Measurements from ENCODE around the gene ZNF664. TPM values are rescaled to one million over a fixed set of nuclear protein-coding genes. Genes with fewer than 3 reads are reported as not detected.

The ZNF664 gene
- total and polyA plus RNA-seq, 2 of the 4 experiments (the other 2 are of a cell fraction) = 29.9 to 32.6 TPM

DNA sequence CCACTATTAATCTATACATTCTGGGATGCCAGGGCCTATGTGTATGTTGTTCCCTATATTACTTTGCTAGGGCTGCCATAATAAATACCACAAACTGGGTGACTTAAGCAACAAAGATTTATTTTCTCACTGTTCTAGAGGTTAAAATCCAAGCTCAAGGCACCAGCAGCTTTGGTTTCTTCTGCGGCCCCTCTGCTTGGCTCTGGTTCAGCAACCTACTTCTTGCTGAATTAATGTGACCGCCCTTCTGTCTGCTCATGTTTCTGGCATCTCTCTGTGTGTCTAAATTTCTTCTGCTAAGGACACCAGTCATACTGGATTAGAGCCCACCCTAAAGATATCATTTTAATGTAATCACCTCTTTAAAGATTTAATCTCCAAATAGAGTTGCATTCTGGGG lies 84.7 kb downstream of the ZNF664 start:
- intact Hi-C loops (cut with micrococcal nuclease) = no loop called here
- POLR2A ChIA-PET (ENCODE audit: unreplicated experiment) = no interaction called here
- ATAC-seq (ENCODE audit: low read depth) (no peak), DNase-seq (no peak)
- no peak overlapping the region for H4K8ac ChIP-seq (ENCODE audit: low read depth in 2 of 2, low read length in 2 of 2)
- dilution Hi-C loops (cut with HindIII; ENCODE audit: low sequenced_read_pairs, unreplicated experiment) = no loop called here
- H3K14ac ChIP-seq (replicated peaks; ENCODE audit: low read depth, low read length) = no peak overlapping the region
- H2AFZ ChIP-seq (replicated peaks; ENCODE audit: low read length, poor library complexity) = no peak overlapping the region
- no peak overlapping the region for H3K4me3 ChIP-seq (ENCODE audit: insufficient read depth, low read depth, low read length)
- no peaks in the 10 kb centered on the region for H3K4me1 ChIP-seq (ENCODE audit: control insufficient read depth, insufficient read depth, low read length)
- no peak overlapping the region for H3K23ac ChIP-seq (ENCODE audit: low read depth, low read length)
- no peak overlapping the region for H3K4me2 ChIP-seq (ENCODE audit: low read depth, low read length)
- no peaks in the 10 kb centered on the region for H3K36me3 ChIP-seq (ENCODE audit: control insufficient read depth, insufficient read depth, low read length)
- H3K9me3 ChIP-seq (ENCODE audit: control insufficient read depth, insufficient read depth, low read length) = 0 out of 2 replicates have a peak, but pooled peaks cover 2% of the 10 kb centered on the region
- no peak overlapping the region for H2AK5ac ChIP-seq (ENCODE audit: low read depth, low read length)
- no peak overlapping the region for H2BK20ac ChIP-seq (ENCODE audit: low read depth, low read length)
- H3K9me1 ChIP-seq (ENCODE audit: insufficient read depth, low read length) = no peaks in the 10 kb centered on the region
- no peak overlapping the region for H2BK5ac ChIP-seq (ENCODE audit: low read depth, low read length, poor library complexity, severe bottlenecking)
- no peak overlapping the region for H2BK120ac ChIP-seq (ENCODE audit: low read depth, low read length)
- H4K20me1 ChIP-seq (ENCODE audit: insufficient read depth, low read length) = no peaks in the 10 kb centered on the region
- no peaks in the 10 kb centered on the region for H3K79me1 ChIP-seq (ENCODE audit: low read depth in 1 of 2, low read length in 2 of 2)
- CTCF ChIA-PET = no interaction called here
- no CpG with 5 or more reads among the region's 2 CpGs for WGBS, 2 experiments (ENCODE audit: extremely low coverage in 2 of 2, insufficient read length in 1 of 2)
- H3K27ac ChIP-seq (ENCODE audit: insufficient read depth, low read length) = no peak overlapping the region
- H4K5ac ChIP-seq (ENCODE audit: low read depth, low read length) = no peak overlapping the region
- H3K56ac ChIP-seq (ENCODE audit: extremely low read depth, insufficient read depth, low read length) = no peak overlapping the region
- no peak overlapping the region for H2AK9ac ChIP-seq (replicated peaks; ENCODE audit: low read depth, low read length, poor library complexity)
- in situ Hi-C loops (cut with MboI; ENCODE audit: low sequenced_read_pairs) = no loop called here
- no peak overlapping the region for H3K9ac ChIP-seq (ENCODE audit: low read depth, low read length)
- H3K27me3 ChIP-seq (ENCODE audit: control insufficient read depth, insufficient read depth, low read length) = peaks cover 10% of the 10 kb centered on the region
- TF ChIP-seq, protein P1, sequence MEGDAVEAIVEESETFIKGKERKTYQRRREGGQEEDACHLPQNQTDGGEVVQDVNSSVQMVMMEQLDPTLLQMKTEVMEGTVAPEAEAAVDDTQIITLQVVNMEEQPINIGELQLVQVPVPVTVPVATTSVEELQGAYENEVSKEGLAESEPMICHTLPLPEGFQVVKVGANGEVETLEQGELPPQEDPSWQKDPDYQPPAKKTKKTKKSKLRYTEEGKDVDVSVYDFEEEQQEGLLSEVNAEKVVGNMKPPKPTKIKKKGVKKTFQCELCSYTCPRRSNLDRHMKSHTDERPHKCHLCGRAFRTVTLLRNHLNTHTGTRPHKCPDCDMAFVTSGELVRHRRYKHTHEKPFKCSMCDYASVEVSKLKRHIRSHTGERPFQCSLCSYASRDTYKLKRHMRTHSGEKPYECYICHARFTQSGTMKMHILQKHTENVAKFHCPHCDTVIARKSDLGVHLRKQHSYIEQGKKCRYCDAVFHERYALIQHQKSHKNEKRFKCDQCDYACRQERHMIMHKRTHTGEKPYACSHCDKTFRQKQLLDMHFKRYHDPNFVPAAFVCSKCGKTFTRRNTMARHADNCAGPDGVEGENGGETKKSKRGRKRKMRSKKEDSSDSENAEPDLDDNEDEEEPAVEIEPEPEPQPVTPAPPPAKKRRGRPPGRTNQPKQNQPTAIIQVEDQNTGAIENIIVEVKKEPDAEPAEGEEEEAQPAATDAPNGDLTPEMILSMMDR (conservative IDR thresholded peaks at IDR 0.05; ENCODE audit: low read depth, low read length) = no peak
- no peak overlapping the region for H3K4ac ChIP-seq (ENCODE audit: low read depth, low read length)
- H3K18ac ChIP-seq (ENCODE audit: low read depth, low read length) = no peak overlapping the region
- no peak overlapping the region for H4K91ac ChIP-seq (ENCODE audit: insufficient read depth, low read depth, low read length)
- H2BK15ac ChIP-seq (ENCODE audit: low read depth, low read length) = no peak overlapping the region
- no TSS peak for BruUV-seq (replicated peaks)

Measured in IMR-90 (cell line).